Left cardiac atrium (tissue), 4 donors: ENCODE data around the gene USP6NL. TPM values are rescaled to one million over a fixed set of nuclear protein-coding genes. Genes with fewer than 3 reads are reported as not detected.
"Not testable (repeated sequence)": the region's sequence is repeated elsewhere in the genome, so short reads cannot be mapped to it uniquely, and the experiment has no call there.

Source experiments
- ATAC-seq, 2 donors: fragments of 200-7000 bp; cut with Tn5 transposase; one replicate each; pipeline ENCODE4 v1.9.1; 2020; ENCODE audit warnings: mild to moderate bottlenecking in 2 of 2, moderate library complexity in 2 of 2
- DNase-seq: peaks from one replicate; pipeline ENCODE4 v3.0.0-alpha.2; 2020
- intact Hi-C, 2 donors: fragments of 100-400 bp; cut with DNase I; formaldehyde crosslinking; loops; one replicate each; pipeline versions ENCODE4 v1.14.1 to v1.15.1; 2022 to 2023
- long read RNA-seq: library from polyadenylated mRNA; unstranded; transcript quantifications from one replicate; pipeline ENCODE4 v2.0.0, GENCODE V29; 2021
- total RNA-seq, 2 donors: library from RNA; stranded (reverse); fragmentation: NEBNext Ultra II Directional; extraction: Animal tissue kit (Norgen Biotek cat#: 25700); gene quantifications; one replicate each; pipeline ENCODE4 v1.2.1, GENCODE V29; 2021
- donor health status: DM: no; HTN: yes; CAD: no.
- donor health status: DM: no; HTN: yes; CAD: no; lungs with severe emphysema.
- donor health status: DM: yes; HTN: yes; CAD: no.
- donor health status: Dilated cardiomyopathy.

Gene USP6NL
- total RNA-seq, result 1 to 10 TPM; 7.9 to 9.2 TPM
- long read RNA-seq, full-length matches to known transcripts, result 1 of 4 reads
- long read RNA-seq, partial matches to known transcripts, result 0 of 4 reads
- long read RNA-seq, other reads (novel, unspliced or antisense), result 3 of 4 reads

DNA sequence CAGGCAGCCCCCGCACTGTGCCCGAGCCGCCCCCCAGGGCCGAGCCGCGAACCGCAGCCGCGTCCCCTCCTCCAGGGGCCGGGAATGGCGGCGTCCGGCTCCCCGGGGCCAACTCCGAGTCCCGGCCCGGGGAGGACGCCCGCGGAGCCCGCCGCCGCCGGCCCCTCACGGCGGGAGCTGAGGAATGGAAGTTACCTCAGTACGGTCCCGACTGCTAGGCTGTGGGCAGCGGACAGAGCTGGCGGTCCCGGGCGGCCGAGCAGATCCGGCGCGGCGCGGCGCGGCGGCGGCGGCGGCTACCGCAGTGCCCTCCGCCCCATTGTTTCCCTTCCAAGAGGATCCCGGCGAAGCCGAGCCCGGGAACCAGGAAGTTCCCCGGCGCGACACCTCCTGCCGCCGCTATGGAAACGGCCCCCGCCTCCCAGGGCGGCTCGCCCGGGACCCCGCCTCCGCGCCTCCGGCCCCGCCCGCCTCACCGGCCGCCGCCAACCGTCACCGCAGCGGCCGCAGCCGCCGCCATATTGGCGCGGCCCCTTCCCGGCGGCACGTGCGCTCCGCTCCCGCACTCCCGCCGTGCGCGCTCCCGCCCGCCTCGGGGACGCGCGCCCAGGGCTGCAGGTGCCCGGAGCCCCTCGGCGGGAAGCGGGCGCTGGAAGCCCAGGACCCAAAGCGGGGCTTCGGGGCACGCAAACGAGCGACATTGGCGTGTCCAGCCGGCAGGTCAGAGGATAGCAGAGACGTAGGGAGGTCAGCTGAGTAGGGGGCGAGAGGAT lies at the start of gene USP6NL:
TSS of gene USP6NL (minus strand) at position 403 of the 773 bp plus-strand sequence. CDS start 14,016 bp downstream, outside the sequence.
- intact Hi-C loops, result loop anchor here (5.0 to 10.0 kb wide), 4 partner anchors 81 to 113 kb away; no protein-coding TSS in a partner anchor
- DNase-seq, result peak; percentile 93
- peak; percentile 97 to 98 for ATAC-seq

DNA sequence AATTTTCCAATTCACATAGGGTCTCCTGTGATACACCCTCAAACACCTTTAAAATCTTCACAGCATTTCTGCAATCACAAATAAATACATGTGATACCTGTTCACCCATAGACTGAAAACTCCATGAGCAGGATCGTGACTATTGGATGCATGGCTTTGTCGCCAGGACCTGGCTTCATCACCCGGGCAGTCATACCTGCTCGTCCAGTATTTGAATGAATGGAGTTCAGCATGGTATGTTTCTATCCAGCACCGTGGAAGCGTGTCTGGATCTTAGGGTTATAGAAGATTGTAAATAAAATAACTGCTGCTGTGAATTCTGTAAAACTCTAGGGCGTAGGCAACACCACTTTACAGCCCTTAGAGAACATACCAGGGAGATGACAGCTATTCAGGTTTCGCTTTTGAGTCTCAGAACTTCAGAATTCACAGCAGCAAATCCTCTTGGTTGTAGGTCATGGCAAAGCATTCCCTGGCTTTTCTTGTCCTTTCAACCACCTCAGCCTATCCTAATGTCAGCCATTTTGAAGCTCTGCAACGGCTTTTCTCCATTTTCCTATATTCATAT lies 47.4 kb upstream of the USP6NL start:
- intact Hi-C loops, result no loop called here
- no peak for DNase-seq
- no peak for ATAC-seq

DNA sequence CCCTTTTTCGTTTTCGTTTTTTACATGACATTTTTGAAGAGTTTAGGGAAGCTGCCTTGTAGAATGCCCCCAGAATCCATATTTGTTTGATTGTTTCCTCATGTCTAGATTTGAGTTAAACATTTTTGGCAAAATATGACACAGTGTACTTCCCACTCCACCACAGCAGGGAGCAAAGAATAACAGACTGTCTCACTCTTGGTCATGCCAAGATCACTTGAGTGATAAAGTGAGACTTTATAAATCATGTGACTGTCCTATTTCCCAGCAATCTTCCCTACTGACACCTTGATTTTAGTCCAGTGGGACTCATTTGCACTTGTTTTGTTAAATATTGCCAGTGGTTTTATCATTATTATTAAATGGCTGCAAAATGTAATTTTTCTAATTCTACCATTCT lies 44.4 kb upstream of the USP6NL start:
- ATAC-seq, result no peak
- intact Hi-C loops, result no loop called here
- DNase-seq, result no peak

DNA sequence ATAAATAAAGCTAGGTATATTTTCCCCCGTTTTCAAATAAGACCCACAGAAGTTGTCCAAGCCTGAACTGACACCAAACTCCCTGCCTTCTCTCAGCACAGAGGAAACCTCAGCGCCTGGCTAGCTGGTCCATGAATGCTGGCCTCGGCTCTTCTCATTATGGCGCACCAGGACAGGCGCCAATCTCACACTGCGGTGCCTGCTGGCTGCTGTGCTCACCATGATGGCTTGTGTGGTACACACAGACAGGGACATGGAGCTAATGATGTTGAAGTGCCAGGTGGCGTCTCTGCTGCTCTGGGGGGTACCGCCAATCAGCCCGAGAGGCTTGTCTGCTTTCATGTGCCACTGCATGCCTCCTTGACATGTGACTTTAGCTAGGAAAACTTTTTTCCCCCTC lies 43.2 kb upstream of the USP6NL start:
- ATAC-seq, result no peak
- intact Hi-C loops, result no loop called here
- DNase-seq, result no peak

DNA sequence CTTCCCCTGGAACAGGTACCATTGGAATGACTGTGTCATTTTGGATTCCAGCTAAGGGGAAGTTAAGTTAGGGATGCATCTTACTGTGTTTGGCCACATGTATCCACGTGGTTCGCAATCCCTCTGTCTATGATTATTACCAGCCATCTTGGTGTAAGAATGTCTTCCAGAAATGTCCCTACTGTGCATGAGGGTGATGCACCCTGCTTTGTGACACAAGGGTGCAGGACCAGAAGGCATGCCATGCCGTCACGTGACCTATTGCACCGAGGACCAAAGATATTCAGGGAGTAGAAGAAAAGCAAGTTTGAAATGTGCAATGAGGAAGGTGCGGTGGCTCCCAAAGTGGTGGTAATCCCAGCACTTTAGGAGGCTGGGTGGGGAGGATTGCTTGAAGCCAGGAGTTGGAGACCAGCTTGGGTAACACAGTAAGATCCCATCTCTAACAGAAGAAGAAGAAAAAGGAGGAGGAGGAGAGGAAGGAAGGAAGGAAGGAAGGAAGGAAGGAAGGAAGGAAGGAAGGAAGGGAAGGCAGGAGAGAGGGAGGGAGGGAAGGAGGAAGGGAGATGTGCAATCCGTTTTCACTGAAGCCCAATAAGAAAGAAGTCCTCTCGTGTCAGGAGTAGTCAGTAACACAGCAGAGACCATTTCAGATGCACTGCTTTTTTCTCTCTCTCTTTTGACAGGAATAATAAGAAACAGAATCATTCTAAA lies 42.5 kb upstream of the USP6NL start:
- intact Hi-C loops, result no loop called here
- DNase-seq (no peak), ATAC-seq (no peak)

DNA sequence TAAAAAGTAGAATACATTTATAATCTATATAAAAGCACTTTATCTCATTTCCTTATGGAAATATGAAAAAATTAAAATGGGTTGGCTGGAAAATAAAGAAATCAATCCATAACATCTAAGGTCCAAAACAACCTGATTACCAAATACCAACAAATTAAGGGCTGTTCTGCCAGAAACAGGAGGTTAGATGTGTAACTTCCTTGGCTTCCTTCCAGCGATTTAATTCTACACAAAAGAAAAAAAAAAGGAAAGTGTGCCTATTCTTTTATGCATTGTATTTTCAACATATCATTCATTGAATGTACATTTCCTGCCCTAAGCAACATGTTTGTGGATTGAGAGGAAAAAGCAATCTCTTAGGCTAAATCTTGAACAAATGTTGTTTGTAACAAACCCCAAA lies 36.2 kb upstream of the USP6NL start:
- ATAC-seq (no peak), DNase-seq (no peak)
- intact Hi-C loops, result no loop called here

DNA sequence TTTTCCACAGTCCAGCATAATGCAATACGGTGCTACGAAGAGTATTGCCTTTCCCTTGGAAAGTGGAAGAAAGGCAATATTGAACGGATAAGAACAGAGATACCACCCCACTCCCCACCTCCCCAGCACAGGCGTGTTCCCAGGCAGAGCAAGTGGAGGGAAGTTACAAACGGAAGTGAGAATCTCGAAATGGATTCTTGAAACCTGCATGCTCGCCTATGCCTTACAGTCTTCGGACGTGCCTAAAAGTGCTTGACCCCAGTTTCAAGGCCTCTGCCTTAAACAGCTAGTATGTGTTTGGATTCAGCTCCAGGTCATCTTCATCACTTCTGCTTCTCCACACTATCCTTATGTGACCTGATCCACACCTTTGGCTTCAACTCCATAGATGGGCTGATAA lies 35.0 kb upstream of the USP6NL start:
- intact Hi-C loops, result no loop called here
- ATAC-seq, result no peak
- no peak for DNase-seq

DNA sequence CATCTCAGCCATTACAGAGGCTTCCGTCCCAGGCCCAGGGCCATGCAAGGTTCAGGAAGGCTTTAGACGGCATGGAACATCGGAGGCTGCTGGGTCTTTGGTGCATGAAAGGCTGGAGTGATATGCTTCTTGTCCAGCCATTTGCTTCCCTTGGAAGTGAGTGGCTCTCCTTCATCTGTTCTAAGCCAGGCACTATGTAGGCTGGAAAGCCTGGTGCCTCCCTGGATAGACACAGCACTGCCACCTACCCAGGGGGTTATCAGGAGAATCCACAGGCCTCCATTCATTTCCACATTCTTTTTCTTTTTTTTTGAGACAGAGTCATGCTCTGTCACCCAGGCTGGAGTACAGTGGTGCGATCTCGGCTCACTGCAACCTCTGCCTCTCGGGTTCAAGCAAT lies 31.6 kb upstream of the USP6NL start:
- intact Hi-C loops, result no loop called here
- no peak for DNase-seq
- no peak for ATAC-seq

DNA sequence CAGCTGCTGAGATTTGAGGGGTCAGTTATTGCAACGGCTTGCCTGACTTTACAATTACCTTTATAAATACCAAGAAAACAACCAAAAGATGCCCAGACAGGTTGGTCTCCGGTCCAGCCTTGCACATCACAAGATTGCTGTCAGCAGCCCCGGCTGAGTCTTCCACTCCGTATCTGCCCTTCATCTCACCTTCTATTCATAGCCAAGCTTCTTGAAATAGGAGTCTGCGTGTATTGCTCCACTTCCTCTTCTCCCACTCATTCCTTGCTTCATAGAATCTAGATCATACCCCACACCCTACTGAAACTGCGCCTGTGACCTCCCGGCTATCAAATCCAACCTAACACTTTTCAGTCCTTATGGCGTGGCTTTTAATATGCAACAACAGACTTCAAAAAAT lies 31.1 kb upstream of the USP6NL start:
- intact Hi-C loops, result no loop called here
- ATAC-seq, result peak in 1 of 2 donors; percentile 30
- no peak for DNase-seq

DNA sequence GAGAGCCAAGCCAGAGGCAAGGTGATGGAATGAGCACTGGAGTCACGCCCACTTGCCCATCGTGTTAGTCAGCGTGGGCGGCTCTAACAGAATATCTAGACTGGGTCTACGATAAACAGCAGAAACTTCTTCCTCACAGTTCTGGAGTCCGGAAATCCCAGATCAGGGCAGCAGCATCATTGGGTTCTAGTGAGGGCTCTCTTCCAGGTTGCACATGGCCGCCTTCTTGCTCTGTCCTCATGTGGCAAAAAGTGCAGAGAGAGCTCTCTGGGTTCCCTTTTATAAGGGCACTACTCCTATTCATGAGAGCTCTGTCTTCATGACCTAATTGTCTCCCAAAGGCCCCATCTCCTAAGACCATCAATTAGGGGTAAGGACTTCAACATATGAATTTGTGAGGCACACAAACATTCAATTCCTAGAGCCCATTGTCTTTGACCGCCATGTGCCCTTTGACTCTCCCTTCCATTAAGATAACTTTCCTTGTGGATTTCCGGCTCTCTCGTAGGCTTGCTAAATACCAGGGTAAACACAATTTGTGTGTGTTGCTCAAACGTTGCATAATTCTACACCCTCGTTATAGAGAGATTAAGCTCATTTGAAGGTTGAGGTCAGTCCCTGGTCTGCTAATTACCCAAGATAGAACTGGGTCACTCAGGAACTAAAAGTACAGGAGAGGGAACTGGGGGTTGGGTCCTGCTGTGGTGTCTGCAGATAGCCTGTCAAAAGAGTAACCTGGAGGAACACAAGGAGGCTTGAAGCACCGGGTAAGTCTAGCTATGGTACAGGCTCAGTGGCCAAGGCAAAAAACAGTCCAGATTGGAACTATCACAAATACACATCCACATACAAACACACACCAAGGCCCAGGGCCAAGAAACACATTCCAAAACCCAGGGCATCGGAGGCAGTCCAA lies 28.7 kb upstream of the USP6NL start:
- DNase-seq (no peak), ATAC-seq (peak in 1 of 2 donors; percentile 8)
- intact Hi-C loops, result no loop called here

DNA sequence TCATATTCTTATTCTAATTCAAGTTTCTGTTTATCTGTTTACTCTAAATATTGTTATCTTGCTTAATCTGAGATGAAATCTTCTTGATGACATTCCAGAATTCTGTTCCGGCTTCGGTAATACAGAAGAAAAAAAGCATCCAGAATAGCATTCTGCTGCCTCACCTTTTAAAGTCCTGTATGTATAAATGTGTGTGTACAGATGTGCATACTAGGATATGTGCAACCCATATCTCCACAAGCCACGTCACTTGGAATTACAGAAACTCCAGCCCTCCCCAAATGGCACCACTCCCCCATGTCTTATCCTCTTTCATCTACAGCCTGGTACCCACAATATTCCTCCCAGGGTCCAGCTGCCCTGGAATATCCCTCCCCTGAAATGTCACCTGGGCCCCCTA lies 27.9 kb upstream of the USP6NL start:
- no peak for ATAC-seq
- intact Hi-C loops, result no loop called here
- no peak for DNase-seq

DNA sequence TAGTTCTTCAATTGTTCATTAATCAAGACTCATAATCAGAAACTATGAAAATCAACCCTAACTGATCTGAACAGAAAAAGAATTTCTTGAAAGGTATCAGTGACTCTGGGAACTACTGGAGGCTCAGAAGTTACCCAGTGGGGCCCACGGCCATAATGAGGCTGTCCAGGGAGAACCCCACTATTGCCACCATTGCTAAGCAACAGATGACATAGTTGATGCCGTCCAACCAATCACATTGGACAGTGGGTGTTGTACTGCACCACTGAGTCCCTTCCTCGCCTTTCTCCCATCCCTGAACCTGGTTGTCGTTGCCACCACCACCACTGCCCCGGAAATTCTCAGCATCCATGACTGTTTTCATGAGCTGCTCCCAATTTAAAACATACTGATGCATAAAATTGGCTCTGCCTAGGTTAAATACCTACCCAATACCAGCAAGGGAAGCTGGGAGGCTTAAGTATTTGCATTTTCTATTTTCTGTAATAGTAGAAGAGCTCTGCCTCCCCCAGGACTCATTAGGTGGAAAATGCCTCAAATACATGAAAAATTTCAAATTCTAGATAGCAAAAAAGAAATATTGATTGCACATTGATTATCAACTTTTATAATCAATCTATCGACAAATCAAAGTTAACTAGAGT lies 26.7 kb upstream of the USP6NL start:
- intact Hi-C loops, result no loop called here
- no peak for DNase-seq
- ATAC-seq, result no peak

DNA sequence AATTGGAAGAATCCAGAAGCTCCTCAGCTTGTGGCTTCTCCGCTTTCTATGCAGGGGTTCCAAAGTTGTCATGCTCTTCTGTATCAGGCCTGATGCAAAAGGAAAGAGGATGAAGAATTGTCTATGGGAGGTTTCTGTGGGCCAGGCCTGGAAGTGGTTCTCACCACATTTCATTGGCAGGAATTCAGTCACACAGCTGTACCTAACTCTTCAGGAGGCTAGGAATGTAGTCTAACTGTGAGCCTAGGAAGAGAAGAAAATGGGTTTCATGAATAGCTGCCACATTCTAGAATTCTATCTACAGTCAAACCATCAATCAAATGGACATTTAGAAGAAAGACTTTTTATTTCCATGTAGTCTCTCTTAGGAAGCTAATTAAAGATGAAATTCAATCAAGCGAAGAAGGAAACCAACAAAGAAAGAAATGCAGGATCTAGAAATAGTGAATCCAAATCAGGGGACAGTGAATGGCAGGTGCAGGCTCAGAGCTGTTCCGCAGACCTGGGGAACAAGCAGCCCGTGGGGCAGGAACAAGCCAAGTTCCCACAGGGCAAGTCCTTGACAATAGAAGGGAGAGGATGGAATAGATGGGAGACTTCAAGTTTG lies 25.4 kb upstream of the USP6NL start:
- intact Hi-C loops, result no loop called here
- DNase-seq, result no peak
- ATAC-seq, result no peak

DNA sequence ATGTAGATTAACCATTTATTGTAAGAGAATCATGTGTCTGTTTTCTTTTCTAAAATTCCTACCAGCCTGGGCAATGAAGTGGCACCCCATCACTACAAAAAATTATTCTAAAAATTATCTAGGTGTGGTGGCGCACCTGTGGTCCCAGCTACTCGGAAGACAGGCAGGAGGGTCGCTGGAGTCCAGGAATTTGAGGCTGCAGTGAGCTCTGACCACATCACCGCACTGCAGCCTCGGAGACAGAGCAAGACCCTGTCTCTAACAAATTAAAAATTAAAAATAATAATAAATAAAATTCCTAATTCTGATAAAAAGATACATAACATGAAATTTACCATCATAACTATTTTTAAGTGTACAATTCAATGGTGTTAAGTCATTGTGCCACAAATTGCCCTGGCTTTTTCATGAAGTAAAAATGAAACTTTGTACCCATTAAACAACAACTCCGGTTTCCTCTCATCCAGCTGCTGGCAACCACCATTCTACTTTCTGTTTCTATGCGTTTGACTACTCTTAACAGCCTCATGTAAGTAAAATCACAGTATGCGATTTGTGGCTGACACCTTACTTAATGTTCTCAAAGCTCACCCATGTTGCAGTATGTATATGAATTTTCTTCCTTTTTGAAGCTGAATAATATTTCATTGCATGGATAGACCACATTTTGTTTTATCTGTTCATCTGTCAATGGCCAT lies 20.6 kb upstream of the USP6NL start:
- intact Hi-C loops, result no loop called here
- ATAC-seq (no peak), DNase-seq (no peak)

DNA sequence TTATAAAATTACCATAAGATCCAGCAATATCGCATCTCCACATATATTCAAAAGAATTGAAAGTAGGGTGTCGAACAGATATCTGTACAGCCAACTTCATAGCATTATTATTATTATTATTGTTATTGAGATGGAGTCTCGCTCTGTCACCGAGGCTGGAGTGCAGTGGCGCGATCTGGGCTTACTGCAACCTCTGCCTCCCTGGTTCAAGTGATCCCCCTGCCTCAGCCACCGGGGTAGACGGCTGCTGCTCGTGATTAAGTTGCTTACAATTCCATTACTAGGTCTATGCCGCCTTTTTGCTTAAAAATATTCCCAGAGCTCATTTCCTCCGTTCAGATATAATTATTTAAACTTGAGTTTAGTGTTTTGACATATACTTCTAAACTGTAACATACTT lies 19.8 kb upstream of the USP6NL start:
- DNase-seq, result no peak
- ATAC-seq, result no peak
- intact Hi-C loops, result no loop called here

DNA sequence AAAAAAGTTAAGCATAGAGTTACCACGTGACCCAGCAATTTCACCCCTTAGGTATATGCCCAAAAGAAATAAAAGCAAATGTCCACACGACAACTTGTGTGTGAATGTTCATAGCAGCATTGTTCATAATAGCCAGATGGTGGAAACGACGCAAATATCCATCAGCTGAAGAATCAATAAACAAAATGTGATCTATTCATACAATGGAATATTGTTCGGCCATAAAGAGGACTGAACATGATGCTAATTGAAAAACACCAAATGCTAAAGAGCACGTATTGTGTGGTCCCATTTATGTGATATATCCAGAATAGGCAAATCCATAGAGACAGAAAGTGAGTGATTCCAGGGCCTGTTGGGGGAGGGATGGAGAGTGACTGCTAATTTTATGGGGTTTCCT lies 18.3 kb upstream of the USP6NL start:
- ATAC-seq (no peak), DNase-seq (no peak)
- intact Hi-C loops, result no loop called here

DNA sequence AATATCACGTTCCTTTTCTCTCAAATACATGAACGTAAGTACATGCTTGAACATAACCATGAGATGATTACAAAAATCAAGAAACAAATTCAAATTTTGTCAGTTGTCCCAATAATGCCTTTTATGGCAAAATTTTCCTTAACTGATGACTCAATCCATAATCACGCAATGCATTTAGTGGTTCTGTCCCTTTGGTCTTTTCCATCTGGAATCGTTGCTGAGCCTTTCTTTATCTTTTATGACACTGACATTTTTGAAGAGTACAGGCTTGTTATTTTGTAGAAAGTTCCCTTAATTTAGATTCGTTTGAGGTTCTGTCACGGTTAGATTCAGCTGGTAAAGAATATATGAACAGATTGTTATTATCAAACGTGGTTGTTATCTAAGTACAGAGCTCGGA lies 16.5 kb upstream of the USP6NL start:
- intact Hi-C loops, ATAC-seq, DNase-seq: not testable (repeated sequence)

DNA sequence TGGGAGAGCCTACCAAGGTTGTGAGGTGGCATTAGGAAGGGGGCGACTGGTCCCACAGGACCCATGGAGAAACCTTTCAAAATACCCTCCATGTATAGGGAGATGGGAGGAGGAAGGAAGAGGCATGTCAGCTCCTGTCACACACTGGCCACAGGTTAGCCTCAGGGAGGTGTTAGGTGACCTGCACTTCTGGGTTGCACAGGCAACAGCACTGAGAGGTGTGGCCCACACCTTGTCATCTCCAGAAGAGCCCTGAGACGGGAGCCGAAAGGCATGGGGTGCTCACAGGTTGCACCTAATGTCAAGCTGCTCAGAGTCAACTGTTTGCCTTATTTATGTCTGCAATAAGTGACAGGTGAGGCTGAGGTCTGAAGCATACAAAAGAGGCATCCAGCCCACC lies 14.6 kb upstream of the USP6NL start:
- ATAC-seq, result no peak
- DNase-seq, result no peak
- intact Hi-C loops, result no loop called here
